Prostate gland (tissue), 2 donors: ENCODE results near the gene DPH3. TPM values are rescaled to one million over a fixed set of nuclear protein-coding genes. Genes with fewer than 3 reads are reported as not detected.

Experiments
- DNase-seq: peaks from one replicate; pipeline ENCODE4 v3.0.0-alpha.2; 2019; ENCODE audit warnings: low spot score
- H3K27ac ChIP-seq, 2 donors: fragments of 200-600 bp; sonication (generic); 2 replicates each; pipeline ENCODE4 v1.5.1; 2017 to 2019
- H3K27me3 ChIP-seq: fragments of 200-600 bp; sonication (generic); replicated peaks from 2 replicates; pipeline ENCODE4 v1.5.1; 2019; ENCODE audit not compliant: insufficient read depth
- H3K36me3 ChIP-seq, 2 donors: fragments of 200-600 bp; sonication (generic); 1 replicate in 1 of 2; 2 replicates in 1 of 2; pipeline versions ENCODE4 v1.5.1 to v1.8.1; 2017 to 2019
- H3K4me1 ChIP-seq: fragments of 200-600 bp; sonication (generic); replicated peaks from 2 replicates; pipeline ENCODE4 v1.5.1; 2019
- H3K4me3 ChIP-seq, 2 donors: fragments of 200-600 bp; sonication (generic); 2 replicates each; pipeline ENCODE4 v1.5.1; 2017 to 2019
- H3K9me3 ChIP-seq: fragments of 200-600 bp; sonication (generic); 2 replicates; pipeline ENCODE4 v1.5.1; 2017
- CTCF ChIP-seq, 4 experiments: fragments of 200-600 bp in 2 of 4; fragments of 450-650 bp in 2 of 4; sonication (generic) in 2 of 4; IDR thresholded peaks; 1 replicate in 3 of 4; 2 replicates in 1 of 4; pipeline ENCODE4 v1.5.1; 2016 to 2019; ENCODE audit warnings: antibody characterized with exemption in 4 of 4, mild to moderate bottlenecking in 2 of 4, moderate library complexity in 2 of 4
- POLR2A ChIP-seq: fragments of 450-650 bp; IDR thresholded peaks from one replicate; pipeline ENCODE4 v1.6.1; 2016; ENCODE audit warnings: antibody characterized with exemption, mild to moderate bottlenecking
- POLR2AphosphoS5 ChIP-seq: sonication (generic); formaldehyde crosslinking; IDR thresholded peaks from one replicate; pipeline ENCODE4 v1.6.1; 2017; ENCODE audit warnings: antibody characterized with exemption
- WGBS: methylation state at CpG from one replicate; pipeline ENCODE4 v1.1.5; 2018; 5-methylcytosine and 5-hydroxymethylcytosine counted together
- intact Hi-C: fragments of 100-400 bp; cut with DNase I; formaldehyde crosslinking; loops from one replicate; pipeline ENCODE4 v1.14.2; 2022
- total RNA-seq, 2 donors: library from RNA; depleted of rRNA; stranded (reverse); fragments of >200 nt; gene quantifications; one replicate each; pipeline ENCODE4 v1.1.0, GENCODE V29; 2016

DPH3 gene
- total RNA-seq, 2 donors from 2014 or later: 12.4 to 13.8 TPM

DNA sequence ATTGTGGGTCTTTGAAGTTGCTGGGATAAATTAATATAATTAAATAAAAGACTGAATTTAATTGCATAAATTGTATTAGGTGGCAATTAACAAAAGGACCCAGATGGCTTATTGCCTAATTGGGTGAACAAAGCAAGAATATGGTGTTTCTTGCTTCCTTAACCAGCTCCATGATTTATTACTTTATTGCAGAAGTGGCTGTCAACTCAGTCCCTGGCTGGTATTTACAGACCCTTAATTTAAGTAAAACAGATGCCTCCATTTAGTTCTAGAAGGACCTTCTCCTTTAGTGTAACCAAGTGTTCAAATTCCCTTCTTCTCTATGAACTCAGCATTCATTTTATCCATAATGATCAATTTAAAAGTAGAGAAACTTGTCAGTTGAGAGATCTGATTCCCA lies 35.1 kb downstream of the DPH3 start:
- Histone ChIP-seq H3K9me3 (no peaks in the 10 kb centered on the region), H3K4me3 (no peak overlapping the region), H3K4me1 (no peaks in the 10 kb centered on the region), H3K27me3 (no peaks in the 10 kb centered on the region), H3K27ac (no peak overlapping the region), H3K36me3 (no peaks in the 10 kb centered on the region)
- TF ChIP-seq POLR2A: no peak
- no peak for TF ChIP-seq CTCF (IDR thresholded peaks at IDR 0.05)
- no peak for TF ChIP-seq POLR2AphosphoS5
- DNase-seq: no peak
- intact Hi-C loops: no loop called here

DNA sequence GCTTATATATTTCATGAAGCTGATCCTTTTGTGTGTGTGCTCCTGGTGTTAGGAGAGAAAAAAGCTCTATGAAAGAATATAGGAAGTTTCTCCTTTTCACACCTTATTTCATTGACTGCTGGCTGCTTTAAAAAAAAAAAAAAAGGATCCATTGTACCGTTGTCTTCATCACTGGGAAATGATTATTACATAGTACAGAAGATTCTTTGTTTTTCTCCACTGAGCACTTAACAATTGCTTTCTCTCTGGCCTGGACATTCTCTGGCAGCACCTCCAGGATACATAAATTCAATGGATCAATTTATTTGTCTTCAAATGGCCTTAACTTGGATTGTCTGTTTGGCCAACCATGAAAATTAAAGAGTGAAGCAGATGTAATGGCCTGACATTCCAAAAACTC lies 37.2 kb downstream of the DPH3 start:
- DNase-seq: no peak
- TF ChIP-seq POLR2A (no peak), POLR2AphosphoS5 (no peak), CTCF (IDR thresholded peaks at IDR 0.05) (no peak)
- H3K4me1 ChIP-seq: no peaks in the 10 kb centered on the region
- no peaks in the 10 kb centered on the region for H3K9me3 ChIP-seq
- H3K36me3 ChIP-seq: no peaks in the 10 kb centered on the region
- intact Hi-C loops: no loop called here
- no peaks in the 10 kb centered on the region for H3K27me3 ChIP-seq
- WGBS: 23% methylated on average over 1 of the region's 1 CpG
- no peak overlapping the region for H3K27ac ChIP-seq
- no peak overlapping the region for H3K4me3 ChIP-seq

DNA sequence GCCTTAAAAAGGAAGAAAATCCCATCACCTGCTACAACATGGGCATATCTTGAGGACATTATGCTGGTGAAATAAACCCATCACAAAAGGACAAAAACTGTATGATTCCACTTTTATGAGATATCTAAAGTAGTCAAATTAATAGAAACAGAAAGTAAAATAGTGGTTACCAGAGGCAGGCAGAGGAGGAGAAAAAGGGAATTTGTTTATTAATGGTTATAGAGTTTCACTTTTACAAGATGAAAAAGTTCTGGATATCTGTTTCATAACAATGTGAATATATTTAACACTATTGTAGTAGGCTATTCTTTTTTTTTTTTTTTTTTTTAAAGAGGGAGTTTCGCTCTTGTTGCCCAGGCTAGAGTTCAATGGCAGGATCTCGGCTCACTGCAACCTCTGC lies 40.4 kb downstream of the DPH3 start:
- no peaks in the 10 kb centered on the region for H3K36me3 ChIP-seq
- no peak overlapping the region for H3K4me3 ChIP-seq
- intact Hi-C loops: no loop called here
- no peaks in the 10 kb centered on the region for H3K4me1 ChIP-seq
- WGBS: 70% methylated on average over 2 of the region's 2 CpGs
- H3K27me3 ChIP-seq: no peaks in the 10 kb centered on the region
- no peak for DNase-seq
- H3K9me3 ChIP-seq: no peaks in the 10 kb centered on the region
- H3K27ac ChIP-seq: no peak overlapping the region
- TF ChIP-seq POLR2AphosphoS5: no peak
- TF ChIP-seq CTCF (IDR thresholded peaks at IDR 0.05): no peak
- no peak for TF ChIP-seq POLR2A

DNA sequence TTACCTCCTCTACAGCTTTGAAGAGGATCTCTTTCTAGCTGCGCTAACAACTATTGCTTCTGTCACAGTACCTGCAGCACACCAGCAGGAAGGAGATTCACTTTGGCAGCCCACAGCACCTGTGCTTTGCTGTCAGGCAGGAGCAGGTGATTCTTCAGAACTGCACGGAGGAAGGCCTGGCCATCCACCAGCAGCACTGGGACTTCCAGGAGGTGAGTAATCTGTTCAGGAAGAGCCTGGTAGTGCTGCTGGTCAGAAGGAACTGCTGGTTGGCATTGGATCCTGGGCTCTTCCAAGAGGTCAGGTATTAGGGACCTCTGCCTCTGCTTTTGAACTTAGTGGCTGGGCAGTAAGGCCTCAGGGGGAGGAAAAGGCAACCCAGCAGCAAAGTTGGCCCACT lies 42.2 kb downstream of the DPH3 start:
- Histone ChIP-seq H3K36me3 (no peaks in the 10 kb centered on the region), H3K4me3 (no peak overlapping the region), H3K27ac (no peak overlapping the region), H3K9me3 (no peaks in the 10 kb centered on the region), H3K27me3 (no peaks in the 10 kb centered on the region), H3K4me1 (no peaks in the 10 kb centered on the region)
- TF ChIP-seq CTCF (IDR thresholded peaks at IDR 0.05) (no peak), POLR2AphosphoS5 (no peak), POLR2A (no peak)
- 96% methylated on average over 2 of the region's 2 CpGs for WGBS
- intact Hi-C loops: no loop called here
- no peak for DNase-seq

DNA sequence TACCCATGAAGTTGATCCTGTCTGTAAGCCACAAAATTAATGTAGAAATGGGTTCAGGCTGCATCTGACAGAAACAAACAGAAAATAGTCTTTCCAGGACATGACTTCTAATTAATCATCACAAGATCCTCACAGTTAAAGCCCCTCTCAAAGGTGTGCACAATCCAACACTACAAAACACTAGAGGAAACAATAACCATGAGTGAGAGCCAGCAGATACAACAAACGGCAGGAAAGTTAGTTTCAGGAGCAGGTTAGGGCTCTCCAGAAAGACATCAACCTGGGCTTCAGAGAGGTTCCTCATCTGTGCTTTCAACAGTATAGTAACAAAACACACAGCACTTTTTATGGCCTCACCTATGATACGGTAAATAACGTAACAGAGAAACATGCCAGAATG lies 42.8 kb downstream of the DPH3 start:
- H3K9me3 ChIP-seq: no peaks in the 10 kb centered on the region
- intact Hi-C loops: no loop called here
- no peak for TF ChIP-seq POLR2AphosphoS5

More for the DNA sequence above, 42.8 kb downstream of the DPH3 start:
- WGBS: 55% methylated on average over 3 of the region's 3 CpGs
- Histone ChIP-seq H3K4me1 (no peaks in the 10 kb centered on the region), H3K27me3 (no peaks in the 10 kb centered on the region), H3K4me3 (no peak overlapping the region), H3K27ac (no peak overlapping the region), H3K36me3 (no peaks in the 10 kb centered on the region)
- no peak for DNase-seq
